CD4-positive, alpha-beta T cell (primary cell): ENCODE data around the gene MAPKAPK3. TPM values are rescaled to one million over a fixed set of nuclear protein-coding genes. Genes with fewer than 3 reads are reported as not detected.

Source experiments
- ATAC-seq: fragments of 200-7000 bp; cut with Tn5 transposase; one replicate; pipeline ENCODE4 v1.10.0; 2022; ENCODE audit warnings: mild to moderate bottlenecking; ENCODE audit not compliant: poor library complexity
- CTCF ChIA-PET: fragments of 350-600 bp; sonication (Branson Sonifier 250); formaldehyde crosslinking; loops from one replicate; lab custom pipeline; 2021; ENCODE audit warnings: antibody characterized with exemption, inconsistent platforms; lab: Charles Lee
- POLR2A ChIA-PET: fragments of 350-600 bp; sonication (Branson Sonifier 250); formaldehyde crosslinking; loops from one replicate; lab custom pipeline; 2021; ENCODE audit warnings: antibody characterized with exemption, inconsistent platforms; lab: Charles Lee
- DNase-seq, 14 experiments: peaks; one replicate each; pipeline ENCODE4 v3.0.0-alpha.2; 2013 to 2020; ENCODE audit warnings: mixed read lengths in 2 of 14
- H3K27ac ChIP-seq, 2 donors: one replicate each; pipeline versions ENCODE4 v1.5.1 to v1.7.0; 2013; ENCODE audit warnings: low read length in 2 of 2, low read depth in 1 of 2, mild to moderate bottlenecking in 1 of 2
- H3K27me3 ChIP-seq, 2 experiments: 1 replicate in 1 of 2; 2 replicates in 1 of 2; pipeline versions ENCODE4 v1.6.1 to v1.7.0; 2013; ENCODE audit warnings: low read length in 2 of 2, control low read depth in 1 of 2, mild to moderate bottlenecking in 1 of 2, moderate library complexity in 1 of 2; ENCODE audit not compliant: insufficient read depth in 2 of 2, control insufficient read depth in 1 of 2
- H3K36me3 ChIP-seq: one replicate; pipeline ENCODE4 v1.6.1; 2013; ENCODE audit warnings: low read length, control low read depth; ENCODE audit not compliant: insufficient read depth
- H3K4me1 ChIP-seq: one replicate; pipeline ENCODE4 v1.6.1; 2013; ENCODE audit warnings: low read length, control low read depth; ENCODE audit not compliant: insufficient read depth
- H3K4me3 ChIP-seq: one replicate; pipeline ENCODE4 v1.5.1; 2013; ENCODE audit warnings: mild to moderate bottlenecking, low read length, moderate library complexity
- H3K9me3 ChIP-seq, 2 experiments: 1 replicate in 1 of 2; 2 replicates in 1 of 2; pipeline versions ENCODE4 v1.6.1 to v1.7.0; 2013; ENCODE audit warnings: low read length in 2 of 2, mild to moderate bottlenecking in 2 of 2, control low read depth in 1 of 2, moderate library complexity in 1 of 2; ENCODE audit not compliant: control insufficient read depth in 1 of 2, insufficient read depth in 1 of 2
- H3K27ac Mint-ChIP-seq: one replicate; pipeline ENCODE4 v1.8.0; 2020; ENCODE audit warnings: mixed read lengths
- H3K27me3 Mint-ChIP-seq: one replicate; pipeline ENCODE4 v1.8.0; 2021; ENCODE audit warnings: mixed read lengths
- H3K36me3 Mint-ChIP-seq: one replicate; pipeline ENCODE4 v1.8.0; 2021; ENCODE audit warnings: low read depth, mixed read lengths
- H3K4me1 Mint-ChIP-seq: one replicate; pipeline ENCODE4 v1.8.0; 2021; ENCODE audit warnings: low read depth, mixed read lengths
- H3K4me3 Mint-ChIP-seq: one replicate; pipeline ENCODE4 v1.8.0; 2020; ENCODE audit warnings: mild to moderate bottlenecking, mixed read lengths
- H3K9me3 Mint-ChIP-seq: one replicate; pipeline ENCODE4 v1.8.0; 2020; ENCODE audit warnings: mixed read lengths
- intact Hi-C, 2 experiments: fragments of 100-400 bp; cut with DNase I in 1 of 2; cut with micrococcal nuclease in 1 of 2; formaldehyde crosslinking; loops; one replicate each; pipeline versions ENCODE4 v1.15.1 to v1.9.0; 2023 to 2025; cut with DNase I, micrococcal nuclease
- total RNA-seq, 174 experiments: library from RNA in 2 of 174; stranded (reverse) in 2 of 174; gene quantifications; one replicate each; pipeline ENCODE4 v1.2.3 and lab custom pipeline; 2021 to 2026
- TF ChIP-seq, protein P1 (sequence below): fragments of 200-600 bp; IDR thresholded peaks from one replicate; pipeline ENCODE4 v1.8.0; 2022; ENCODE audit warnings: antibody characterized with exemption, mild to moderate bottlenecking

MAPKAPK3 gene
- total RNA-seq, 2 experiments from 2014 or later = 16.4 to 16.6 TPM

DNA sequence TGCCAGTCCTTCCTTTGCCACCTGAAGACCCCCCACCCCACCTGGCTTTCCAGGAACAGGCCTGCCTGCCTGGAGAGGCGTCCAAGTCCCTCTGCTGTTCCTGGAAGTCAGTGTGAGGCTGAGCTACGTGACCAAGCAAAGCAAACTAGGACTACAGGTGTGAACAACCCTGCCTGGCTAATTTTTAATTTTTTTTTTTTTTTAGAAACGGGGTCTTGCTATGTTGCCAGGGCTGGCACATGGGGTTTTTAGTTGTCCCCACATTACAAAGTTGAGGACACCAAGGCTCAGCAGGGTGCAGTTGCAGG is 30.2 kb upstream of the MAPKAPK3 start:
- POLR2A ChIA-PET = interaction anchor here (1.0 to 9.4 kb wide), 2 partner anchors 15 to 24 kb away, joined by 3 to 86 read pairs; partner anchors contain the start of gene CISH
- intact Hi-C loops = no loop called here
- H3K4me1 ChIP-seq = peaks cover 80% of the 10 kb centered on the region

DNA sequence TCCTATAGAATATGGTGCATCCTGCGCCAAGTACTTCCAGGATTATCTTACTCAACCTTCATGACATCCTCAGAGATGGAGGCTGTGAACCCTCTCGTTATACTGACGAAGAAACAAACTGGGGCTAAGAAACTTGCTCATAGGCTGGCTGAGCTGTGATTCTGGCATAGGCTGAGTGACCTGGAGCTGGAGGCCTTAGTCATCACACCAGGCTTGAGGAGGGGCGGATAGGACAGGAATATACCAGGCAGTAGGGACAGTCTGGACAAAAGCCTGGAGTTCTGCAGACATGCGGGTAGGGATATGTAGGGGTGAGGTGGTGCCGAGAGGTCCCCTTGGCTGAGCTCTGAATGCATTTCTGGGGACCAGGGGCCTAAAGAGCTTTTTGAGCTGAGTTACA is 29.6 kb upstream of the MAPKAPK3 start:
- Histone ChIP-seq H3K9me3 (no peaks in the 10 kb centered on the region), H3K4me3 (no peak overlapping the region), H3K36me3 (no peaks in the 10 kb centered on the region), H3K27me3 (no peaks in the 10 kb centered on the region), H3K4me1 (peaks cover 80% of the 10 kb centered on the region), H3K27ac (no peak overlapping the region)
- Mint-ChIP-seq H3K27ac (peak overlapping the region; percentile 86), H3K4me1 (peaks cover 42% of the 10 kb centered on the region), H3K4me3 (no peak overlapping the region), H3K9me3 (no peaks in the 10 kb centered on the region), H3K36me3 (peaks cover 17% of the 10 kb centered on the region), H3K27me3 (no peaks in the 10 kb centered on the region)
- DNase-seq (no peak), ATAC-seq (no peak)
- ChIA-PET POLR2A (interaction anchor here (1.0 to 9.4 kb wide), 2 partner anchors 15 to 23 kb away, joined by 3 to 86 read pairs; partner anchors contain the start of gene CISH), CTCF (interaction anchor here (4.2 to 8.4 kb wide), 2 partner anchors 14 to 22 kb away, joined by 24 to 114 read pairs; partner anchors contain the start of gene CISH)
- TF ChIP-seq, protein P1, sequence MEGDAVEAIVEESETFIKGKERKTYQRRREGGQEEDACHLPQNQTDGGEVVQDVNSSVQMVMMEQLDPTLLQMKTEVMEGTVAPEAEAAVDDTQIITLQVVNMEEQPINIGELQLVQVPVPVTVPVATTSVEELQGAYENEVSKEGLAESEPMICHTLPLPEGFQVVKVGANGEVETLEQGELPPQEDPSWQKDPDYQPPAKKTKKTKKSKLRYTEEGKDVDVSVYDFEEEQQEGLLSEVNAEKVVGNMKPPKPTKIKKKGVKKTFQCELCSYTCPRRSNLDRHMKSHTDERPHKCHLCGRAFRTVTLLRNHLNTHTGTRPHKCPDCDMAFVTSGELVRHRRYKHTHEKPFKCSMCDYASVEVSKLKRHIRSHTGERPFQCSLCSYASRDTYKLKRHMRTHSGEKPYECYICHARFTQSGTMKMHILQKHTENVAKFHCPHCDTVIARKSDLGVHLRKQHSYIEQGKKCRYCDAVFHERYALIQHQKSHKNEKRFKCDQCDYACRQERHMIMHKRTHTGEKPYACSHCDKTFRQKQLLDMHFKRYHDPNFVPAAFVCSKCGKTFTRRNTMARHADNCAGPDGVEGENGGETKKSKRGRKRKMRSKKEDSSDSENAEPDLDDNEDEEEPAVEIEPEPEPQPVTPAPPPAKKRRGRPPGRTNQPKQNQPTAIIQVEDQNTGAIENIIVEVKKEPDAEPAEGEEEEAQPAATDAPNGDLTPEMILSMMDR = no peak
- intact Hi-C loops = no loop called here

More for the DNA sequence above, 30.2 kb upstream of the MAPKAPK3 start:
- H3K4me3 ChIP-seq = no peak overlapping the region
- H3K4me1 Mint-ChIP-seq = peaks cover 39% of the 10 kb centered on the region
- H3K36me3 ChIP-seq = peaks cover 5% of the 10 kb centered on the region
- no peaks in the 10 kb centered on the region for H3K9me3 ChIP-seq
- H3K9me3 Mint-ChIP-seq = no peaks in the 10 kb centered on the region
- H3K4me3 Mint-ChIP-seq = no peak overlapping the region
- TF ChIP-seq, protein P1 = no peak
- H3K27ac Mint-ChIP-seq = peak overlapping the region; percentile 86
- no peaks in the 10 kb centered on the region for H3K27me3 ChIP-seq
- peaks cover 21% of the 10 kb centered on the region for H3K36me3 Mint-ChIP-seq
- DNase-seq (no peak), ATAC-seq (no peak)
- CTCF ChIA-PET = interaction anchor here (1.2 to 8.4 kb wide), 3 partner anchors 14 to 23 kb away, joined by 5 to 114 read pairs (median 24); partner anchors contain the start of gene CISH
- no peak overlapping the region for H3K27ac ChIP-seq
- no peaks in the 10 kb centered on the region for H3K27me3 Mint-ChIP-seq

- H3K9me3 ChIP-seq = no peaks in the 10 kb centered on the region
- no peak overlapping the region for H3K4me3 ChIP-seq
- Mint-ChIP-seq H3K27ac (peak overlapping the region; percentile 86), H3K4me1 (peaks cover 49% of the 10 kb centered on the region), H3K27me3 (no peaks in the 10 kb centered on the region), H3K4me3 (peak overlapping the region; percentile 42), H3K36me3 (peaks cover 15% of the 10 kb centered on the region), H3K9me3 (no peaks in the 10 kb centered on the region)
- CTCF ChIA-PET = interaction anchor here (4.2 to 8.4 kb wide), 3 partner anchors 15 to 28 kb away, joined by 24 to 114 read pairs (median 42); partner anchors contain the start of genes CISH and MAPKAPK3
- intact Hi-C loops = loop anchor here in 1 of 2 experiments (2.0 kb wide), 1 partner anchor 15 kb away; no protein-coding TSS in a partner anchor
- peak overlapping the region in 1 of 2 donors; percentile 58 for H3K27ac ChIP-seq
- no peaks in the 10 kb centered on the region for H3K27me3 ChIP-seq
- POLR2A ChIA-PET = interaction anchor here (5.6 to 9.4 kb wide), 2 partner anchors 16 to 23 kb away, joined by 69 to 86 read pairs; partner anchors contain the start of genes CISH and HEMK1
- TF ChIP-seq, protein P1 = no peak
- peaks cover 88% of the 10 kb centered on the region for H3K4me1 ChIP-seq
- no peaks in the 10 kb centered on the region for H3K36me3 ChIP-seq
- peak in 6 of 14 experiments; percentile 45 to 75 (median 55) for DNase-seq
- ATAC-seq = peak; percentile 45
Measured at GRCh38 chr3:50587806-50588758, 28.9 kb upstream of the MAPKAPK3 start.
